Astrocyte of the cerebellum (primary cell): ENCODE results near the gene ADORA1.

ENCODE experiments used
- DNase-seq: peaks from one replicate; pipeline ENCODE4 v3.0.0-alpha.2; 2011; ENCODE audit warnings: low read depth
- H3K4me3 ChIP-seq: 2 replicates; pipeline ENCODE4 v1.5.1; 2011; ENCODE audit warnings: mild to moderate bottlenecking, low read depth, low read length, moderate library complexity
- in situ Hi-C: cut with HindIII; loops from 2 replicates; pipeline ENCODE4 v1.10.0; 2017; ENCODE audit warnings: low sequenced_read_pairs
- TF ChIP-seq, protein P1 (sequence below): IDR thresholded peaks from 2 replicates; pipeline ENCODE4 v1.5.1; 2012; ENCODE audit warnings: low read length, low read depth, moderate library complexity, mild to moderate bottlenecking; ENCODE audit errors: missing control alignments

ADORA1 gene

DNA sequence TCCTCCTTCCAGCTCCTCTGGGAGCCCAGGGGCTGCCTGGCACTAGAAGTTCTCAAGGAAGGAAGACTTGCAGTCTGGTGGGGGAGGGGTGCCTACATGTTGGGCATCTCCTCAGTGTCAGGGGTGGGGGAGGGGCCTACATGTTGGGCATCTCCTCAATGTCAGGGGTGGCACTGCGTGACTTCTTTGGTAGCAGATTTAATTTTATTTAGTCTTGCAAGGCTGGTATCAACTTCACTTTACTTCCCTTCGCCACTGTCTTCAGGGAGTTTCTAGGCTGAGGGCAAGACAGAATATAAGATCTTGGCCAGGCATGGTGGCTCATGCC is 18.5 kb downstream of the ADORA1 start:
- TF ChIP-seq, protein P1, sequence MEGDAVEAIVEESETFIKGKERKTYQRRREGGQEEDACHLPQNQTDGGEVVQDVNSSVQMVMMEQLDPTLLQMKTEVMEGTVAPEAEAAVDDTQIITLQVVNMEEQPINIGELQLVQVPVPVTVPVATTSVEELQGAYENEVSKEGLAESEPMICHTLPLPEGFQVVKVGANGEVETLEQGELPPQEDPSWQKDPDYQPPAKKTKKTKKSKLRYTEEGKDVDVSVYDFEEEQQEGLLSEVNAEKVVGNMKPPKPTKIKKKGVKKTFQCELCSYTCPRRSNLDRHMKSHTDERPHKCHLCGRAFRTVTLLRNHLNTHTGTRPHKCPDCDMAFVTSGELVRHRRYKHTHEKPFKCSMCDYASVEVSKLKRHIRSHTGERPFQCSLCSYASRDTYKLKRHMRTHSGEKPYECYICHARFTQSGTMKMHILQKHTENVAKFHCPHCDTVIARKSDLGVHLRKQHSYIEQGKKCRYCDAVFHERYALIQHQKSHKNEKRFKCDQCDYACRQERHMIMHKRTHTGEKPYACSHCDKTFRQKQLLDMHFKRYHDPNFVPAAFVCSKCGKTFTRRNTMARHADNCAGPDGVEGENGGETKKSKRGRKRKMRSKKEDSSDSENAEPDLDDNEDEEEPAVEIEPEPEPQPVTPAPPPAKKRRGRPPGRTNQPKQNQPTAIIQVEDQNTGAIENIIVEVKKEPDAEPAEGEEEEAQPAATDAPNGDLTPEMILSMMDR: no peak
- H3K4me3 ChIP-seq: no peak overlapping the region
- DNase-seq: no peak
- in situ Hi-C loops: no loop called here

DNA sequence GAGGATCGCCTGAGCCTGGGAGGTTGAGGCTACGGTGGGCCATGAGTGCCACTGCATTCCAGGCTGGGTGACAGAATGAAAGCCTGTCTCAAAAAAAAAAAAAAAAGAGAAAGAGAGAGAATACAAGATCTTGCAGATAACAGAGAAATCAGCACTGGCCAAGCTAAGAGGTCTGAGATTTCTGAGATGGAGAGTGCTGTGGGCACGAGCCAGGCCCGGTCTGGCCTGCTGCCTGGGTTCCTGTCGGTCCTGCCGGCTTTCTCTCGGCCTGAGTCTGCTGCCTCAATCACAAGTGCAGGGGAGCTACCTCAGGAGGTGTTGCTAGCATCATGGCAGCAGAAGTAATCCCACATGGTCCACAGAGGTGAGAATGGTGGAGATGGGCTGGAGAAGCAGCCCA is 19.0 kb downstream of the ADORA1 start:
- no peak overlapping the region for H3K4me3 ChIP-seq
- DNase-seq: no peak
- in situ Hi-C loops: no loop called here
- TF ChIP-seq, protein P1: no peak

DNA sequence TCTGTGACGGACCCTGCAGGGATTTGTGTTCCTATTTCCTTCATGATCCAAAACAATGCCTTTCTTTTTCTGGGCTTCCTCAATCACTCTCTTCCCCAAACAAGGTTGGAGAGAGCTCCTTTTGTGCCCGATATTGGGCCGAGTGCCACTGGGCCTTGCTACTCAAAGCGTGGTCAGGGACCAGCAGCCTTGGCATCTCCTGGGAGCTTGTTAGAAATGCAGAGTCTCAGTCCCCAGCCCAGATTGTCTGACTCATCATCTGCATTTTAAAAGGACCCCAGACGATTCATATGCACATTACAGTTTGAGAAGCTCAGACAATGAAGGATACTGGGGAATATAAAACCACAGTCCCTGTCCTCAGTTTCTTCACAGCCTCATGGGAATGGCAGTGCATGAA is 19.9 kb downstream of the ADORA1 start:
- H3K4me3 ChIP-seq: no peak overlapping the region
- DNase-seq: no peak
- TF ChIP-seq, protein P1: no peak
- in situ Hi-C loops: no loop called here

DNA sequence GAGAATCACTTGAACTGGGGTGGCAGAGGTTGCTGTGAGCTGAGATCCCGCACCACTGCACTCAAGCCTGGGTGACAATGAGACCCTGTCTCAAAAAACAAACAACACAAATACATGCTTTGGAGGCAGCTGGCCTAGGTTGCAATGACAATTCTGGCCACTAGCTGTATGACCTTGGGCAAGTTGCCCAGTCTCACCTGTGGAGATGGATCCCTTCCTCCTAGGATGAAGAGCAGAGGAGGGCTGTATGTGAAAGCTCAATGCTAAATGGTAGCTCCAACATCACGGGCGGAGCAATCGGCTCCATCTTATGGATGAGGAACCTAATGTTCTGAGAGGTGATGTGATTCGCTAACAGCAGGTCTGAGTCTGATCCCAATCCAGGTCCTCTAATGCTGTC is 20.6 kb downstream of the ADORA1 start:
- TF ChIP-seq, protein P1: peak; percentile 38
- no peak overlapping the region for H3K4me3 ChIP-seq
- in situ Hi-C loops: no loop called here
- no peak for DNase-seq

DNA sequence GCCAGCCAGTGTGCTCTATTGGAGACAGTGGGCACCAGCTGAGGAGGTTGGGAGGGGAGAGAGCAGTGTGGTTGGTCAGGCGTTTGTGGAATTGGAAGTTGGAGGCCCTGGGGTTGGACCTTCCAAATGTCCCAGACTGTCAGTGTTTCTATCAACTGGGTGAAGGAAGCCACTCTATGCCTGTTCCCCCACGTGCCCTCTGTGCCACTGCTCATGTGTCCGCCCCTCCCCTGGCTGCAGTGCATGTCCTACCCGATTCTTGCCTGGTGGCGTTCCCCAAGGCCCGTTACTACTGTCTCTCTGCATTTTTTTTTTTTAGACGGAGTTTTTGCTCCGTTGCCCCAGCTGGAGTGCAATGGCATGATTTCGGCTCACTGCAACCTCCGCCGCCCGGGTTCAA is 21.1 kb downstream of the ADORA1 start:
- in situ Hi-C loops: no loop called here
- DNase-seq: no peak

DNA sequence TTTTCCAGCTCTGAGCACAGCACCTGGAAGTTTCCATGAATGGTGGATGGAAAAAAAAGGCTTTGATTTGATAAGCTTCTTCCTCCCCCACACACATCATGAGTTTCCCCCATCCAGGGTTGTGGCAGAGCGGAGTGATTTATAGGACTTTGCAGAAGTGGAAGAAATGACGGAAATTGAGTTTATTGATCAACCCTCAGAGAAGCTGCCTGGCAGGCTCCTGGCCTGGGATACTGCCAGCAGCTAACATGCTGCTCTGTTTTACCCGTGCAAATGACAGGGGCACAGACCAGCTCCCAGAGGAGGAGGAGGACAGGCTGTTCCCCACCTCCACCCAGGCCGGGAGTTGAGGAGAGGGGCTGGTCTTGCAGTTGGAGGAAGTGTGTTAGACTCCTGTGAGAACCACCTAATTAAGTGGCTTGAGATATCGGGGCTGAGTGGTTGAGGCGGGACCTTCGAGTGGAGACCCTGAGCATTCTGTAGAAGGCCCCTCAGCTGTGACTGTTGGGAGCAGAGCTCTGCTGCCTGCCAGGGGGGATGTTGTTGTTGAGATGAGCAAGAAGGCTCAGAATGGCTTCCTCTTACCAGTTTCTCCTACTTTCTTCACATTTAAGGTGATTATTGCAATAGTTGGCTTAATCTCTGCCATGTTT is 21.8 kb downstream of the ADORA1 start:
- TF ChIP-seq, protein P1: no peak
- no peak overlapping the region for H3K4me3 ChIP-seq
- no peak for DNase-seq
- in situ Hi-C loops: no loop called here

More for the DNA sequence above, 21.1 kb downstream of the ADORA1 start:
- TF ChIP-seq, protein P1: no peak
- H3K4me3 ChIP-seq: no peak overlapping the region
